Measurements from ENCODE around the gene TNFRSF1B.

TNFRSF1B gene

DNA sequence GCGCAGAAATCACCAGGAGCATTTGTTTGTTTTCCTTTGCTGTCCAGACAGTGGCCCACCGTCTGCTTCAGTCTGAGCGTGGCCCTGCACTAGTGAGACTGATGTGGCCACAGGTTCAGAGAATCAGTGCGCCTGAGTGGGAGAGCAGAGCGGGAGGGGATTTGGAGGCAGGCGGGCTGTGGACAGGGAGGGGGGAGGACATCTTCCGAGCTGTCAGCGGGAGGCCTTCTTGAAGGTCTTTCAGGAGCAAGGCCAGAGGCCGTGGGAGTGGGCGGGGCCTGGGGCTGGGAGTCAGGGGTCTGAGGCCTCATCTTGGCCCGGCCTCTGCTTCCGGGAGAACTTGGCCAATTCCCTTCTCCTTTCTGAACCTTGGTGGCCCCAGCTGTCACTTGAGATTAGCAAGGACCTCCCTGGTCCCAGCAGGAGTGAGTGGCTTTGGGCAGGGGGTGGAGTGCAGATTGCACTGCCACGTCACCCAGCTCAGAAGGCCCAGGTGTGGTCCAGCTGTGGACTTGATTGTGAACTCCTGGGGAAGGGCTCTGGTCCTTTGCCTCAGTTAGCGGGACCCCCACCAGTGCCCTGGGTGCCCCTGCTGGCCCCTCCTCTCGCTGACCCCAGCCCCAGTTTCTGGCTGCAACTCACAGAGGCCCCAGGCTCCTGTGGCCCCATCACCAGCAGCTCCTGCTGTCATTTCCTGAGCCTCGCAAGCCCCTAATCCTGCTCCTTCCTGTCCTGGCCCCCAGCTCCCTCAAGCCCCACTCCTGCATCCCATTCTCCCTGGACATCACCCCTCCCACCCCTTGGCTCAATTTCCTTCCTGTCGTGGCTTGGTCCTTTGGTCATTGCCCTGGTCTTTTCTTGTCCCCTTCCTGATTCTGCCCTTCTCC lies 8.4 kb downstream of the TNFRSF1B start:
- DNase-seq (ENCODE audit: low spot score), result no peak
- in situ Hi-C loops (cut with MboI; ENCODE audit: low pct_unique_long_range_greater_than_20kb, low sequenced_read_pairs, unreplicated experiment), result no loop called here
- TF ChIP-seq, protein P1, sequence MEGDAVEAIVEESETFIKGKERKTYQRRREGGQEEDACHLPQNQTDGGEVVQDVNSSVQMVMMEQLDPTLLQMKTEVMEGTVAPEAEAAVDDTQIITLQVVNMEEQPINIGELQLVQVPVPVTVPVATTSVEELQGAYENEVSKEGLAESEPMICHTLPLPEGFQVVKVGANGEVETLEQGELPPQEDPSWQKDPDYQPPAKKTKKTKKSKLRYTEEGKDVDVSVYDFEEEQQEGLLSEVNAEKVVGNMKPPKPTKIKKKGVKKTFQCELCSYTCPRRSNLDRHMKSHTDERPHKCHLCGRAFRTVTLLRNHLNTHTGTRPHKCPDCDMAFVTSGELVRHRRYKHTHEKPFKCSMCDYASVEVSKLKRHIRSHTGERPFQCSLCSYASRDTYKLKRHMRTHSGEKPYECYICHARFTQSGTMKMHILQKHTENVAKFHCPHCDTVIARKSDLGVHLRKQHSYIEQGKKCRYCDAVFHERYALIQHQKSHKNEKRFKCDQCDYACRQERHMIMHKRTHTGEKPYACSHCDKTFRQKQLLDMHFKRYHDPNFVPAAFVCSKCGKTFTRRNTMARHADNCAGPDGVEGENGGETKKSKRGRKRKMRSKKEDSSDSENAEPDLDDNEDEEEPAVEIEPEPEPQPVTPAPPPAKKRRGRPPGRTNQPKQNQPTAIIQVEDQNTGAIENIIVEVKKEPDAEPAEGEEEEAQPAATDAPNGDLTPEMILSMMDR (IDR thresholded peaks at IDR 0.05; ENCODE audit: extremely low read depth, insufficient read depth, missing control alignments), result no peak

DNA sequence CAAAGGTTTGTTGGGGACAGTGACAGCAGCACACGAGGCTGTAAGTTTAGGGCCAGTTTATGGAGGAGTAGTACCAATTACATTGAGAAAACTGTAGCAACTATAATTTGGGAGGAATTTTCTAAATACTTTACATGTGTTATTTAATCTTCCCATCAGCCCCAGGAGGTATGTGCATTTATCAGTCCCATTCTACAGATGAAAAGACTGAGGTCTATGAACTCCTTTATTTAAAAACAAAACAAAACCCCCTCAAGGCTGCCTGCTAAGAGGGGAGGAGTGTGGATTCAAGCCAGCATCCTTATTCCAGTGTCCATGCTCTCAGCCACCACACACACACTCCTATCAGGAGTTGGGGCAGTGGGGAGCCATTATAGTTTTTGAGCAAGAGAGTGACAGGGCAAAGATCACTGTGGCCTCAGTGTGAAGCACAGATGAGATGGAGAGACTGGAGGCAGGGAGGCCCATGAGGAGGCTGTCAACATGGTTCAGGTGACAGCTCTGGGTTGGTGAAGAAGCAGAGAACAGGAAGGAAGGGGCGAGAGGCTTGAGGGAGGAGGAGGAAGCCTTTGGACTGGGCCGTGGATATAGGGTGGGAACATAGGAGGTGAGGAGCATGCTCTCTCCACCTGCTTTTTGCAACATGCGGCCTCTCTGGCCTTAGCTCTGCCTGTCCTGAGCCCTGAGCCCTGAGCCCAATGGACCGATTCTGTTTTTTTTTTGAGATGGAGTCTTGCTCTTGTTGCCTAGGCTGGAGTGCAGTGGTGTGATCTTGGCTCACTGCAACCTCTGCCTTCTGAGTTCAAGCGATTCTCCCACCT lies 9.7 kb downstream of the TNFRSF1B start:
- TF ChIP-seq, protein P1 (IDR thresholded peaks at IDR 0.05; ENCODE audit: extremely low read depth, insufficient read depth, missing control alignments), result no peak
- in situ Hi-C loops (cut with MboI; ENCODE audit: low pct_unique_long_range_greater_than_20kb, low sequenced_read_pairs, unreplicated experiment), result no loop called here
- DNase-seq (ENCODE audit: low spot score), result no peak

DNA sequence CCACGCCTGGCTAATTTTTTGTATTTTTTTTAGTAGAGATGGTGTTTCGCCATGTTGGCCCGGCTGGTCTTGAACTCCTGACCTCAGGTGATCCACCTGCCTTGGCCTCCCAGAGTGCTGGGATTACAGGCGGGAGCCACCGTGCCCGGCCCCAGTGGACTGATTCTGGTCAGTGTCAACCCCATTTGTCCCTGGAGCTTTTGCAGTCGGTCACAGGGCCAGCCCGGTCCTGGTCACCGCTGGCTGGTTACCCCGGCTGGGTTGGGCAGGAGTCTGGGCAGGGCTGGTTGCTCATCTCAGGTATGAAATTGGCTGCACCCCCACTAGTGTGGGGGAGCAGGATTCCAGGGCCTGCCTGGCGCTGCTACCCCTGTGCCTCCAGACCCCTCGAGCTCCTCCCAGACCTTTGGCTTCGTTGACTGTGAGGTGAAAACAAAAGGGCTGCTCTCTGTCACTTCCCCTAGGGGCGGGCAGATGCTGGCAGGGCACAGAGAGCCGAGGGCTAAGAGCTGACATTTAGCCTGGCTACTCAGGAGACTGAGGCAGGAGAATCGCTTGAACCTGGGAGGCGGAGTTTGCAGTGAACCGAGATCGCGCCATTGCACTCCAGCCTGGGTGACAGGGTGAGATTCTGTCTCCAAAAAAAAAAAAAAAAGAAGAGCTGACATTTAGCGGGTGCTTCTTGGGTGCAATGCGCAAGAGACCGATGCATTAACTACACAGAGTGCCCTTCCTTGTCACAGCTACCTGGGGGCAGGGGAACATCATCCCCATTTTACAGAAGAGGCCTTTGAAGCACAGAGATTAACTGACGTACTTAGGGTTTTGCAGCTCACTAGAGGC lies 10.6 kb downstream of the TNFRSF1B start:
- in situ Hi-C loops (cut with MboI; ENCODE audit: low pct_unique_long_range_greater_than_20kb, low sequenced_read_pairs, unreplicated experiment), result no loop called here
- no peak for DNase-seq (ENCODE audit: low spot score)
- TF ChIP-seq, protein P1 (IDR thresholded peaks at IDR 0.05; ENCODE audit: extremely low read depth, insufficient read depth, missing control alignments), result no peak

DNA sequence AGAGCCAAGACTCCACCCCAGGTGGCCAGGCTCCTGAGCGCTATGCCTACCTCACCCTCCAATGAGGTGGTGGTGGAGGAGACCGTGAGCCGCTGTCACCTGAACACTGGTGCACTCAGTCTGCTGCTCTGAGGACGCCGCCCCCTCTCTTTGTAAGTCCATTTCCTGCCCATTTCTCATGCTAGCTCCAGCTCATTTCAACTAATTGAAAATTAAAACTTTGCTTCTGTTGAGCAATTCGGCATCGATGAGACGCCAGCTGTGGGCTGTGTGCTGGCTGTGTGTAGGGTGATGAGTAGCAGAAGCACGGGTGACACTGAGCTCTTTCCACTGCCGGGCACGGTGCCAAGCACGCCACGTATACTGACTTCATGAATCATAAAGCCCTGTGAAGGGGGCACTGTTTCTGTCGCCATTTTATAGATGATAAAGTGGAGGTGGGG lies 11.2 kb downstream of the TNFRSF1B start:
- no peak for DNase-seq (ENCODE audit: low spot score)
- TF ChIP-seq, protein P1 (IDR thresholded peaks at IDR 0.05; ENCODE audit: extremely low read depth, insufficient read depth, missing control alignments), result no peak
- in situ Hi-C loops (cut with MboI; ENCODE audit: low pct_unique_long_range_greater_than_20kb, low sequenced_read_pairs, unreplicated experiment), result no loop called here

DNA sequence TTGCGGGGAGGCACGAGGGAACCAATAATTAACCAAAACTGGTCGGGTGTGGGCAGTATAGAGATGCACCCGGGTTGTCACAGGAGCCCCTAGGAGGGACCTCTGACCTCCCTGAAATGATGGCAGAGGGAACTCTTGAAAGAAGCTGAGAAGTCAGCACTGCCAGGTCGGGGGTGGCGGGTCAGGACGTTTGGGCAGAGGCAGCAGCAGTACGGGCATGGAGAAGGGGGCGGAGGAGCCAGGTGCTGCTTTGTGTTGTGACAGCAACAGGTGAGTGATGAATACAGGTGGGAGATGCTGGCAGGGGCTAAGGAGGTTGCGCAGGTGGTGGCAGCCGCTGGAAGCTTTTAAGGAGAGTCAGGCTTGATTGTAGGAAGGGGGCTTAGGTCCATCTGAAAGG lies 11.7 kb downstream of the TNFRSF1B start:
- no peak for DNase-seq (ENCODE audit: low spot score)
- in situ Hi-C loops (cut with MboI; ENCODE audit: low pct_unique_long_range_greater_than_20kb, low sequenced_read_pairs, unreplicated experiment), result no loop called here
- TF ChIP-seq, protein P1 (IDR thresholded peaks at IDR 0.05; ENCODE audit: extremely low read depth, insufficient read depth, missing control alignments), result no peak

DNA sequence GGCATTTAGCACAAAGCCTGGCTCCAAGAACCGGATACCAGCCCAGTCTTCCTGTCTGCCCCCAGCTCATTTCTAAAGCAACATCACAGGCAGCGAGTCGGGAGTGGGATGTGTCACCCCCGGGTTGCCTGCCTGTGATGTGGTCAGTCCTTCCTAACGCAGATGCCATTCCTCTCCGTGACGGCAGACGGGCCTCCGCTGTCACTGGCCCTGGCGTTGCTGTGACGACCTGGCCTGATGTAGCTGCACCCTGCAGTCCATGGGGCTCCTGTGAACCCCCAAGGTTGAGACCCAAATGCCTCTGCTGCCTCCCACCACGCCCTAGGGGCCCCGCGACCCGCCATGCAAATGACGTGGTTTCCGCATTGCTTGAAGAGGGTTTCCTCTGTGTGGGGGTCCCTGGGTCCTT lies 12.3 kb downstream of the TNFRSF1B start:
- no peak for DNase-seq (ENCODE audit: low spot score)
- TF ChIP-seq, protein P1 (IDR thresholded peaks at IDR 0.05; ENCODE audit: extremely low read depth, insufficient read depth, missing control alignments), result no peak
- in situ Hi-C loops (cut with MboI; ENCODE audit: low pct_unique_long_range_greater_than_20kb, low sequenced_read_pairs, unreplicated experiment), result no loop called here

All from GM13977 (cell line).